Ovary (tissue), 9 donors: ENCODE measurements around the gene GPC6. TPM values are rescaled to one million over a fixed set of nuclear protein-coding genes. Genes with fewer than 3 reads are reported as not detected.

Experiments
- DNase-seq, 5 donors: peaks; one replicate each; pipeline ENCODE4 v3.0.0-alpha.2; 2019 to 2020
- H3K27ac ChIP-seq, 2 donors: fragments of 200-600 bp; one replicate each; pipeline versions ENCODE4 v1.5.1 to v1.8.0; 2019 to 2022
- H3K27me3 ChIP-seq: fragments of 200-600 bp; one replicate; pipeline ENCODE4 v1.8.0; 2022
- H3K36me3 ChIP-seq: fragments of 200-600 bp; sonication (generic); one replicate; pipeline ENCODE4 v1.5.1; 2019
- H3K4me1 ChIP-seq: one replicate; pipeline ENCODE4 v1.8.1; 2013; ENCODE audit warnings: mild to moderate bottlenecking, moderate library complexity; ENCODE audit not compliant: insufficient read depth
- H3K4me3 ChIP-seq: fragments of 200-600 bp; sonication (generic); one replicate; pipeline ENCODE4 v1.5.1; 2017
- H3K9me3 ChIP-seq, 2 donors: fragments of 200-600 bp in 1 of 2; sonication (generic) in 1 of 2; one replicate each; pipeline versions ENCODE4 v1.5.1 to v1.8.1; 2013 to 2019; ENCODE audit warnings: mild to moderate bottlenecking in 1 of 2, moderate library complexity in 1 of 2
- CTCF ChIP-seq, 3 donors: fragments of 450-650 bp in 2 of 3; fragments of 200-600 bp in 1 of 3; IDR thresholded peaks; one replicate each; pipeline versions ENCODE4 v1.5.1 to v1.8.0; 2016 to 2022; ENCODE audit warnings: antibody characterized with exemption in 3 of 3, mild to moderate bottlenecking in 1 of 3
- EP300 ChIP-seq: sonication (generic); formaldehyde crosslinking; IDR thresholded peaks from one replicate; pipeline ENCODE4 v1.6.1; 2017; ENCODE audit warnings: antibody characterized with exemption
- POLR2A ChIP-seq: fragments of 450-650 bp; IDR thresholded peaks from one replicate; pipeline ENCODE4 v1.6.1; 2017; ENCODE audit warnings: antibody characterized with exemption, mild to moderate bottlenecking, moderate library complexity
- WGBS, 3 donors: extraction: QIAGEN DNeasy Blood & Tissue Kit in 1 of 3; methylation state at CpG; one replicate each; pipeline versions ENCODE4 v1.1.5 to v1.1.7; 2013 to 2017; 5-methylcytosine and 5-hydroxymethylcytosine counted together
- intact Hi-C, 4 donors: fragments of 100-400 bp; cut with DNase I; formaldehyde crosslinking; loops; one replicate each; pipeline versions ENCODE4 v1.11.0 to v1.15.1; 2022 to 2023
- polyA plus RNA-seq, 2 donors: library from polyadenylated mRNA; stranded (reverse); fragments of 200-250 nt in 1 of 2; fragments of 350-450 nt in 1 of 2; fragmentation: Illumina TruSeq in 1 of 2; extraction: RNeasy Lipid Tissue Mini Kit (QIAGEN cat#74804) in 1 of 2; gene quantifications; one replicate each; pipeline ENCODE4 v1.2.3, GENCODE V29; 2013 to 2014
- total RNA-seq, 7 donors: library from RNA; depleted of rRNA in 2 of 7; stranded (reverse); fragments of >200 nt in 2 of 7; fragmentation: NEBNext Ultra II Directional in 3 of 7; extraction: Animal tissue kit (Norgen Biotek cat#: 25700) in 3 of 7; gene quantifications; one replicate each; pipeline versions ENCODE4 v1.1.0 to v1.2.4, GENCODE V29; 2016 to 2023
- donor health status: DM: no; HTN: no; CAD: no; lungs with moderate emphysema.
- donor health status: DM: no; HTN: no; CAD: no.
- donor health status: Bipolar disorder and iron deficiency.
- donor health status: DM: yes; HTN: yes; CAD: no.
- donor health status: DM: no; HTN: no; CAD: no.
- donor health status: DM: yes; HTN: yes; CAD: no.

The GPC6 gene
- total and polyA plus RNA-seq, 9 donors, result 4.3 to 22.3 (median 17.9) TPM

DNA sequence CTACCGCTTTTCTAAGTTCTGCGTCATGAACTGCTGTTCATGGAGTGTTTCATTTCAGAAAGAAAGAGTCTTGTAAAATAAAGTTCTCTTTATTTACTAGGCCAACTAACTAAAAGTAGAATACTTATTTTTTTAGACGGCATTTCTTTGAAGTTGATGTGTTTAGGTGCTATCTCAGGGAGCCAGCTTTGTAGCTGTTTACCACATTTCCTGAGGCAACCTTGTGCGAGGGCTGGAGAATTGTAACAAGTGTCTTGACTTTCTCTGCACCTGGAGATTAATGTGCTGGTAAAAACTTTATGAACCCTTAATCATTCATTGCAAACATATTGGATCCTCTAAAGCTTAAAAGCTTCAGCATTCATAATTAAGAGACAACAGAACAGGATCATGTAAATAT, 229.3 kb downstream of the GPC6 start:
- Histone ChIP-seq H3K36me3 (no peaks in the 10 kb centered on the region), H3K27me3 (no peaks in the 10 kb centered on the region), H3K27ac (no peak overlapping the region), H3K4me1 (no peaks in the 10 kb centered on the region), H3K4me3 (no peak overlapping the region), H3K9me3 (no peaks in the 10 kb centered on the region)
- WGBS, 3 donors, result 82 to 93% (median 89%) methylated on average over 4 of the region's 4 CpGs
- DNase-seq, result no peak
- TF ChIP-seq CTCF (IDR thresholded peaks at IDR 0.05), result no peak
- TF ChIP-seq EP300, result no peak
- no peak for TF ChIP-seq POLR2A
- intact Hi-C loops, result no loop called here

- Histone ChIP-seq H3K4me3 (no peak overlapping the region), H3K27ac (no peak overlapping the region), H3K36me3 (no peaks in the 10 kb centered on the region), H3K4me1 (no peaks in the 10 kb centered on the region), H3K27me3 (no peaks in the 10 kb centered on the region), H3K9me3 (no peaks in the 10 kb centered on the region)
- TF ChIP-seq CTCF (IDR thresholded peaks at IDR 0.05), result no peak
- intact Hi-C loops, result no loop called here
- no peak for DNase-seq
Measured at GRCh38 chr13:93460005-93460404, 233.4 kb downstream of the GPC6 start.

DNA sequence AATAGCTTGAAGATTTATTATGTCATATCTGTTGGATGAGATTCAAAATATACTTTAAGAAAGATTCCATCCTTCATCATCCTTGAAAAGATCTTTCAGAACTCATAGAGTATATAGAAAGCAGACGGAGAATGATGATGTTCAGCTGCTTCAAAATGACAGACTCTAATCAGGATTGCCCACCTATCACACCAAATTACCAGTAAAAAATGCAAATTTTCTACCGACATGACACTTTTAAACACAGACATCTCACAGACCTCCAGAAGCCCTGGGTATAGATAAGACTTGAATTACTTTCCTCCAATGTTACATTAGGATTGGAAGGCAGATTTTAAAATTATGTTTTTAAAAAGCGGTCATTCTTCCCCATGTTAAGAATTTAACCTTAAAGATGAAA, 235.5 kb downstream of the GPC6 start:
- H3K27ac ChIP-seq, result no peak overlapping the region
- TF ChIP-seq EP300 (no peak), CTCF (IDR thresholded peaks at IDR 0.05) (no peak), POLR2A (no peak)
- H3K4me3 ChIP-seq, result no peak overlapping the region
- H3K36me3 ChIP-seq, result no peaks in the 10 kb centered on the region
- H3K4me1 ChIP-seq, result no peaks in the 10 kb centered on the region
- intact Hi-C loops, result no loop called here
- H3K9me3 ChIP-seq, result no peaks in the 10 kb centered on the region
- no peaks in the 10 kb centered on the region for H3K27me3 ChIP-seq
- DNase-seq, result no peak
- WGBS, 3 donors, result 81 to 88% (median 87%) methylated on average over 3 of the region's 3 CpGs

GRCh38 chr13:93466502-93467036, 240.0 kb downstream of the GPC6 start:
- no peak overlapping the region for H3K4me3 ChIP-seq
- H3K27me3 ChIP-seq, result no peaks in the 10 kb centered on the region
- no peak overlapping the region for H3K27ac ChIP-seq
- TF ChIP-seq EP300 (no peak), CTCF (IDR thresholded peaks at IDR 0.05) (no peak), POLR2A (no peak)
- H3K4me1 ChIP-seq, result no peaks in the 10 kb centered on the region
- DNase-seq, result no peak
- H3K36me3 ChIP-seq, result no peaks in the 10 kb centered on the region
- intact Hi-C loops, result no loop called here
- H3K9me3 ChIP-seq, result no peaks in the 10 kb centered on the region
- 80 to 90% (median 85%) methylated on average over 3 of the region's 3 CpGs for WGBS, 3 donors

- TF ChIP-seq EP300, result no peak
- TF ChIP-seq CTCF (IDR thresholded peaks at IDR 0.05), result no peak
- no peak for TF ChIP-seq POLR2A
- intact Hi-C loops, result no loop called here
- H3K36me3 ChIP-seq, result no peaks in the 10 kb centered on the region
- H3K9me3 ChIP-seq, result no peaks in the 10 kb centered on the region
- DNase-seq, result no peak
- no peak overlapping the region for H3K27ac ChIP-seq
- no peaks in the 10 kb centered on the region for H3K4me1 ChIP-seq
- H3K27me3 ChIP-seq, result no peaks in the 10 kb centered on the region
- 67 to 95% (median 75%) methylated on average over 2 of the region's 2 CpGs for WGBS, 3 donors
- no peak overlapping the region for H3K4me3 ChIP-seq
Measured at GRCh38 chr13:93467175-93467574, 240.6 kb downstream of the GPC6 start.
